Fibroblast of peridontal ligament (primary cell): ENCODE data around the gene GSG1L.

ENCODE experiments used
- DNase-seq: peaks from one replicate; pipeline ENCODE4 v3.0.0-alpha.2; 2010; ENCODE audit errors: extremely low read depth

The GSG1L gene

DNA sequence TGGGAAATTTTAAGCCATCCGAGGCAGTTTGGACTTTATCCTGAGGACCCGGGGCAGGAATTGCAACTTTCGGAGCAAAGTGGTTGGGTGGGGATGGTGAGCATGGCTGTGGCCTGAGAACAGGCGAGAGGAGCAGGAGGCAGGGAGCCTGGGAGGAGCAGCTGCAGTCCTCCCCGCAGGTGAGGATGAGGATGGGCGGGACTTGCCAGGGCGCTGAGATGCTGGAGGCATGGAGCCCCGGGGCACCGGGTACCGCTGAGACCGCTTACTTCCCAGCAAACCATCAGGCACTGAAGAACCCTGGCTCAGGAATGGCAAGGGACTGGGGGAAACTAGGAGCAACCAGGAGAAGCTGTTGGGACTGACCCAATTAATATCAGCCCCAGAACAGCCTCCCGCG lies 210.8 kb downstream of the GSG1L start:
- DNase-seq, result no peak

DNA sequence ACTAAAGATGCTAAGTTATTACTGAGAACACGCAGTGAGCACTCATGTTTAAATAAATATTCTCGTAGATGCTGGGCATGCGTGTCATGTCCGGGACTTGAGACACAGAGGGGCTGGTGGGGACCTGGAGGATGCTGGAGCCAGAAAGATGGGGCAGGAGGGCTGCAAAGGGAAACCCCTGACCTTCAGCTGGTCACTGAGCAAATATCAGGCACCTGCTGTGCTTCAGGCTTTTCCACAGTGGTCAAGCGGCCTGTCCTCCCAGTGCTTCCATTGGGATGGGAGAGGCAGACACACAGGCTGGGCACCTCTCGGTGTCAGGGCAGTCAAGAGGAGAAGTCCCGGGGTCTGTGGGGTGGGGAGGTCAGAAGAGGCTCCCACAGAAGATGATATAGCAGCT lies 211.4 kb downstream of the GSG1L start:
- DNase-seq, result no peak

DNA sequence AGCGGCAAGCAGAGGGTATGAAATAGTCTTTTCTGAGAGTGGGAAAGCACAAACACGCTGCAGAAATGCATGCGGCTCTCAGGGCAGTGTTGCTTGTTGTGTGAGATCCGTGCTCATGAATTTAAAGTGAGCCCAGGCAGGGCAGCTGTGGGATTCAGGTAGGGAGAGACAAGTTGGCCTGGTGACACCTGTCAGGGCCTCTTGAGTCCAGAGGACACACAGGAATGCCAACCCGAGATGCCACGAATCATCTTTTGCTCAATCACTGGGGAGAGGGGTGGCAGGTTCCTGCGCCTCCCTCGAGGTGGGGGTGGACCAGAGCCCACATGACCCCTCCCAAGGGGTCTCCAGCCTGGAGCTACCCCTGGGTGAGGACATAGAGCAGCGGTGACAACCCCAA lies 211.9 kb downstream of the GSG1L start:
- DNase-seq, result no peak

DNA sequence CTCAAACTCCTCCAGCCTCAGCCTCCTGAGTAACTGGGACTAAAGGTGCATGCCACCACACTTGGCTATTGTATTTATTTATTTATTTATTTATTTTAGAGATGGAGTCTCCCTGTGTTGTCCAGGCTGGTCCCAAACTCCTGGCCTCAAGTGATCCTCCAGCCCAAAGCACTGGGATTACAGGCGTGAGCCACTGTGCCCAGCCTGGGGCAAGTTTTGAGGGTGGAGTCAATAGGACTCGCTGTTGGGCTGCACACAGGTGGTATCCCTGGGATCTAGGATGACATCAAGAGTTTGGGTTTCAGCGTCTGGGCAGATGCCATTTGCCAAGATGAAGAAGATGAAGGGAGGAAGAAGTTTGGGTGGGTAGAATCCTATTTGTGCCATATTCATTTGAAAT lies 213.9 kb downstream of the GSG1L start:
- DNase-seq, result no peak

DNA sequence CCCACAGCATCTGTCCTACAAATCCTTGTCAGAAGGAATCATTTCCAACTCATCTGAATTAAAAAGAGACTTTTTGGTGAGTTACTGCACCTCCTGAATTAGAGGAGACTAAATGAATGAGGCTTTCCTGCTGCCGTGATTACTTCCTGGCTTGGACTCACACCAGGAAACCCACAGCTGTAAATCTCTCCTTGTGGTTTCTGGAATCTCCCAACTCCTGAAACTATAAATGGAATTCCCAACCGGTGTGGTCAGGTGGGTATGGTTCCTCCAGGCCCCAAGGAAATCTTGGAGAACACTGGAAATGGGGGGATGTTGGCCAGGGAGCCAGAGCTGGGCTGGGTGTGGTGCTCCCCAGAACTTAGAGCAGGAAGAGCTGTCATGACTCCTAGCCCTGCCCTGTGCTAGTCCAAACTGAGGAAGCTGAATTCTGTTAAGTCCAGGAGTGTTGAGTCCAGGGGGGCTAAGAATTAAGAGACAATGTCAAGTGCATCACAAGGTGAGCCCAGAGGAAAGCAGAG lies 216.4 kb downstream of the GSG1L start:
- DNase-seq, result no peak

DNA sequence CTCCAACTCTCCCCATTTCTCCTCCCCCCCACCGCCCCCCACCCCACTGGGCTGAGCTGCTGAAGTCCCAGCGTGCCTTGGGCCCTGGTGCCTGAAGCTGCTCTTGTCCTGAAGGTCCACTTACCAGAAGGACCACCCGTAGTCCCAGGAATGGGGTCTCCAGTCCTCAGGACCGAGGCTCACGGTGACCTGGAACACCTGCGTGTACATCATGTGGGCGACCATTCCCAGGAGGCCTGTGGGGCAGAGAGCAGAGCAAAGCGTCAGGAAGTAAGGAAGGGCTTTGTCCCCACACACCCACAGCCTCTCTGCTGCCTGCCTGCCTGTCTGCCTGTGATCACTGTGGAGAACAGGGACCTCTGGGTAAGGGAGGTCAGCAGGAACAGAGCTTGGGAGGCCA lies 218.7 kb downstream of the GSG1L start:
- no peak for DNase-seq

DNA sequence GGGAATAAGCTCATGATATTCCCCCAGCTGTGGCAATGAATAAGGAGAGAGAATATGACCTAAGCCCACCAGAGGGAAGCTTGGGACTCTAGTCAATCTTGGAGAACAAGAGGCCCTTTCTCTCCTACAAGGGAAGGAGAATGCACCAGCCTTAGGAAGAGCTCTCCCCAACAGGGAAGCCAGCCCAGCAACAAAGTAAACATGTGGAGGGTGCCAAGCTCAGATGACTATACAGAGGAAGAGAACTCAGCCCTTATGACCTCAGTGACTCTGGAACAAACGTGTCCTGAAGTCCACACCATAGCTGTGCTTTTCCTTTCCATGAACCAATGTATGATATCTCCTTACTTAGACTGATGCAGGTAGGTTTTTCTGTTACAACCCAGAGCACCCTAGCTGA lies 219.7 kb downstream of the GSG1L start:
- no peak for DNase-seq

DNA sequence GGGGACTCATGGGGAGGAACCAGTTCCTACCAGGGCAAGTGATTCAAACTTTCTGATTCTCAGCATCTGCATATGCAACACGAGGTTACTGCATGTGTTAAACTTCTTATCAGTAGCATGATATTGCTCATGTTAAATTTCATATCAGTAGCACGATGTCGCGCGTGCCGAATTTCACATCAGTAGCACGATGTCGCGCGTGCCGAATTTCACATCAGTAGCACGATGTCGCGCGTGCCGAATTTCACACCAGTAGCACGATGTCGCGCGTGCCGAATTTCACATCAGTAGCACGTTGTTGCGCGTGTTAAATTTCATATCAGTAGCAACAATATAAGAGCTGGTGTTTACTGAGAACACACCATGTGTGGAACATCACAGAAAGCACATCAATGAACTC lies 221.6 kb downstream of the GSG1L start:
- DNase-seq, result no peak

DNA sequence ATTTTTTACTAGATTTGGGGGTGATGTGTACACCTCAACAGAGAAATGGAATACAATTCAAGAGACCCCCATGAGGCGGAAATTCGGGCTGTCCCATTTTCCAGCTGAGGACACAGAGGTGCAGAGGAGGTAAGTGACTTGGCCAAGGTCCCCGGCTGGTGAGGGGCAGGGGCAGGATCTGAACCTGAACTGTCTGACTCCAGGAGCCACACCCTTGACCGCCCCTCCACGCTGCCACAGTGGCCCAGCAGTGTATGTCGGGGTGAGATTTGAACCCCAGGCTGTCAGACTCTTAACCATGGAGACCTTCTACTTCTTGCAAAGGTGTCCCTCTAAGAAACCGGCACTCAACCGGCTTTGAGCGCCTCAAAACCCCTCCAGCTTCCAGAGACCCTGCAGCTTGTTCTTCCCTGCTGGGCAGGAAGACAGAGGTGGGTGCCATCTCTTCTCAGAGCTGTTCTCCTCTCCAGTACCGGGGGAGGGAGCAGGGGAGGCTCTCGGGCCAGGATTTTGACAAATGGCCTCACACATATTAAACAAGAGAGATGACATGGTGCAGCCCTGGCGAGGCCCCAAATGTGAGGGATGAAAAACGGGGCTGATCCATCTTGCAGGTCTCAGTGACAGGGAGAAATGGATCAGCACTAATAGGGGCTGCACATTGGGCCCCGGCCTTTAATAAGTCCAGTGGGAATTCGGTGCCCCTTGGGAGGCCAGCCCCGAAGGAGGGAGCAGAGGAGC lies 222.3 kb downstream of the GSG1L start:
- DNase-seq, result no peak

DNA sequence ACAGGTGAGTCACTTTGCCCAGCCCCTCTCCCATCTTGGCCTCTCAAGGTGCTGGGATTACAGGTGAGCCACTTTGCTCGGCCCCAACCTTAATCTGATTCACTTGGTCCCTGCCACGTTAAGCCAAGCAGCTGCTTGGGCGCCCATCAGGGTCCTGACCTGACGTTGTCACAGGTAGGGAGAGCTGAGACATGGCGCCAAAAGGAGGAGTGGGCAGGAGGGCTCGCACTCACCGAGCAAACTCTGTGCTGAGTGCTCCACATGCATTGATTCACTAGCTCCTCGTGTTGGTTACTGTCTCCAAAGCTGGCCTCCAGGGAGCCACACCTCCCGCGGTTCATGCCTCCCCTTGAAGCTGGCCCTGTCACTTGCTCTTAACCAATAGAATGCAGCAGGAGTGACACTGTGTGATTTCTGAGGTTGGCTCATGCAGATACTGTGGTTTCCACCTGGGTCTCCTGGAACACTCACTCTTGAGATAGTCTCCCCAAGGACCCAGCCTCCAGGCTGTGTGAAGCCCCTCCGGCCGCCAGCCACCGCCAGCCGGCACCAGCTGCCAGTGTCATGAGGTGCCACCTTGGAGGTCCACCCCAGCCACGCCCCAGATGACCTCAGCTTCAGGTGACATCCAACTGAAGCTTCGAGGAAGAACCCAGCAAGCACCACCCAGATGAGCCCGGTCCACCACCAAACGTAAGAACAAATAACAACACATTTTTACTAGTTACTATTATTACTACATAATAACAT lies 223.0 kb downstream of the GSG1L start:
- no peak for DNase-seq

DNA sequence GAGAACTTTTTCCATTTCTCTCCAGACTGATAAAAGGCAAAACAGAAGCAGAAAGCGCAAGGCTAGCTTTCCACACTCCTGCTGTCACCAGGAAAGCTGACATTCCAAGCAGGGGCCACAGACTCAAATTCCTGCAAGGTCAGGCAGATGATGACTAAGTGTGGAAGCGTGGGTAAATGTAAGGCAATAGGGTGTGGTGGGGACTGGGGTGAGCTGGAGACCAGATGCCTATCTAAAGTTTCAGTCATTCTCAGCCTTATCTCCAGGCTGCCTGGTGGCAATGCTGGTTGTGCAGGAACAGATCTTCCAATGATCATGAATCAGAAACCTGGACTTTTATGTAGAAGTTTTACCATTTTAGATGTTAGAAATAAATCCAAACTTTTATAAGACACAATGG lies 224.1 kb downstream of the GSG1L start:
- no peak for DNase-seq

DNA sequence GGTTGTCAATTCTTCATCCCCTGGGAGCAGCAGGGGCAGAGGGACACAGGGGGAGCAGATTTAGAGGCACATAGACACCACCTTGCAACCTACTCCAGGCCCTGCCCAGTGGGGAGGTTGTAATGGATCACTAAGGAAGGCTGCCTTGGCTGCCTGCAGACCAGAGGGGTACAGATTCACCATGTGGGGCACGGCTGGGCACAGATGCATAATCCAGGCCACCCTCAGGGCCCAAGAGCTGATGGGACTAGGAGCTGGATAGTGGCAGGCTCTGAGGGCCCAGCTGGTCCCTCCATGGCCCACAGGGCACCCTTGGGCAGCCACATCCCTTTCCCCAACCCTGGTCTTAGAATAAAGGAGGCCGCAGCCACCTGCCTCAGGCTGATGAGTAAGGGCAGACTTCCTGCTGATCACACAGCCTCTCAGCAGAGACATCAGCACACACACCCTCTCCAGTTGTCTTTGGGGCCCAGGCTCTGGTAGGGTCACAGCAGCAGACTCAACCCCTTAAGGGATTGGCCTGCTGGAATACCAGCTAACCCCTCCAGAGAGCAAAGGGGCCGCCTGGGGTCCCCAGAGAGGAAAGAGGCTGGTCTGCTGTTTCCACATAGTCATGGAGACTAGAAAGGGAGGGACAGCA lies 224.9 kb downstream of the GSG1L start:
- DNase-seq, result no peak

DNA sequence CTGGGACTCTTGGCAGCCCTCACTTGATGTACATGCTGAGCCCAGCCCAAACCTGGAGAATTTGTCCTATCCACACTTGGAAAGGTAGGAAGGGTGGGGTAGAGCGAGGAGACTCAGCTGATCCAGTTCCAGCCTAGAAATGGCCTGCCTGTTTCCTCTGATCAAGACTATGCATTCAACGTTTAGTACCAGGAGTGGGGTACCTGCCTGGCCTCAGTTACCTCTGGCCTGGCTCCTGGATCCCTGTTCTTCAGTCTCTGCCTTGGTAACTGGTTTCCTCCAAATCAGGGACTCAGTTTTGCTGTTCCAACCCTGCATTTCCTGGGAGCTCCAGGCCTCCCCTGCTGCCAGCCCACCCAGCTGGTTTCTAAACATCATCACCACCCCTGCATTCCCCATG lies 233.5 kb downstream of the GSG1L start:
- no peak for DNase-seq

DNA sequence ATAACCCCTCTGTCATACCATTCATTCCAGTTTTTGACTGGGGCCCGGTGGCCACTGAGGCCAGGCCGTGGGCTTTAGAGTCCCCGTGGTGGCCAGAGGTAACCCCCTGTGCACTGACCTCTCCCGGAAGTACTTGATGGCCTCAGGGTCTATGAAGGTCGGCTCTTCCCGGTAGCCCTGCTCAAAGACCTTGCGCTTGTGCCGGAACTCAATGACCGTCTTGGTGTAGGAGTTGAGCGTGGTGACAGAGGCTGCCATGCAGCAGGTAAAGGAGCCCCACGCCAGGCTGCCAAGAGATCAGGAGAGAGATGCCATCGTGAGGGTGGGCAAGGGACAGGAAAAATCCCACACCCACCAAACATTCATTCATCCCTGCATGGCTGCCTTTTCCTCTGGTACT lies 234.8 kb downstream of the GSG1L start:
- DNase-seq, result no peak

DNA sequence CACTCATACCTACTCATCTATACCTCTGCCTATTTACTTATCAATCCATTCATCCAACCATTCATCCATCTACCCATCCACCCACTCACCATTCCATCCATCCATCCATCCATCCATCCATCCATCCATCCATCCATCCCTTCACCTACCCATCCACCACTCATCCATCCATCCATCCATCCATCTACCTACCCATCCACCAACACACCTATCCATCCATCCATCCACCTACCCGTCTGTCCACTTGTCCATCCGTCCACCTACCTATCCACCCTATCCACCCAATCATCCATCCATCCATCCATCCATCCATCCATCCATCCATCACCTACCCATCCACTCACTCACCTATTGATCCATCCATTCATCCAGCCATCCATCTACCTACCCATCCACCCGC lies 235.7 kb downstream of the GSG1L start:
- no peak for DNase-seq

DNA sequence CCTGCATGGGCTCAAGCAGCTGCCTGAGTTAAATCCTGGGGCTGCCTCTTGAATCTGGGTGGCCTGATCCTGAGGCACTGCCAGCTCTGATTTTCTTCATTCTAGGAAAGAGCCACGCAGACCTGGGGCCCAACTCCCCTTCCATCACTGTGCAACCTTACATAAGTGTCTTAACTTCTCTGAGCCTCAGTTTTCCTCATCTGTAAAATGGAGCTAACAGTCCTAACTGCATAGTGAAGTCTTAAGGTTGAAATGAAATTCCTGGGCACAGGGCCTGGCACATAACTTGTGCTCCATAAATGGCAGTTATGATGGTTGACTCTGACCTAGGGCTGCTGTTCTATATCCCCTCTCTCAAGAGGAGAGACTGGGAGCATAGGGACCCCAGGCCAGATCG lies 236.6 kb downstream of the GSG1L start:
- no peak for DNase-seq

DNA sequence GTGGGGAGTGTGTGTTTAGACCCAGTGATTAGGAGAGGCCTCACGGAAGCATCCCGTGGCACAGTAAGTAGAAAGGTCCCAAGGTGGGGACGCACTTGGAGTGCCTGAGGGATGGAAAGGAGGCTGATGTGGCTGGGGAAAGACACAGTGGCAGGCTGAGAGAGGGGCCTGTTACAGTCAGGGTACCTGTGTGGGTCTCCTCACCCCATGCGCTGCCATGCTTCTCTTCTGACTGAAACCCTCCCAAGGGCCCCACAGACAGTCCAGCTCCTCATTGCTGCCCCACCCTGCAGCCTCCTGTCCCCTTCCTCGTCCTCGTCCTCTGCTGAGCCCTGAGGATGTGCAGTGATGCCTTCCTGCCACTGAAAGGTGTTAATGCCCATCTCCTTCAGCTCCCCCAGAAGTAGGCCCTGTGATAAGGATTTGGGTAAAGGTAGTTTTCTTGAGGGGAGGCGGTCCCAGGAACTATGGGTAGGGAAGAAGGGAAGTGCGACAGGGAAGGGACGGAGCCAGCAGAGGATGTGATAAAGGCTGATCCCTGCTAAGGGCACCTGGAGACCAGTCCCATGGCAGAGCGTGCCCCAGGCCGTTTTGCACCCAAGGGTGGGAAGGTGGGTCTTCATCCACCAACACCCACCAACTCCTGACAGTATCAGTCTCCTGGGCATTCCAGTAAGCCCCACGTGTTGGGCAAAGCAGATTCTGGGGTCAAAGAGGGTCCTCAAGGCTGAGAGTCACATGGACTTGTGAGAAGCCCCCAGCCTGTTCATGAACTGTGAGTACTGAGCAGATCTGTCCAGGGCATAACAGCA lies 237.2 kb downstream of the GSG1L start:
- no peak for DNase-seq

DNA sequence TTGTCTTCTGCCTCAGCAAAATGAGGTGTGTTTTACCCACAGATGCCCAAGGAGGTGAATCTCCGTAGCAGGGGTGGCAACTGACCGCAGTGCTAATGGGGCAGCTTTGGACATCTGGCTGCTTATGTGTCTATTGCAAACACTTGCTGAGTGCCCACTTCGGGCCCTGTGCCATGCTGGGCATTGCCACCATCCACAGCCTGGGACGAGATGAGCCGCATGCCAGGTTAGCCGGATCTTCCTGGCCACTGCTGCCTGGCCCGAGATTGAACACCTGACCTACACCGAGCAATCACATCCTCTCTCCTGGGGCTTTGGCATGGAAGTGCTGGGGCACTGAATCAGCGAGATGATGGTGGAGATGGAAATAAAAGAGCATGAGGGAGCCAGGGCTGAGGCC lies 238.7 kb downstream of the GSG1L start:
- no peak for DNase-seq

DNA sequence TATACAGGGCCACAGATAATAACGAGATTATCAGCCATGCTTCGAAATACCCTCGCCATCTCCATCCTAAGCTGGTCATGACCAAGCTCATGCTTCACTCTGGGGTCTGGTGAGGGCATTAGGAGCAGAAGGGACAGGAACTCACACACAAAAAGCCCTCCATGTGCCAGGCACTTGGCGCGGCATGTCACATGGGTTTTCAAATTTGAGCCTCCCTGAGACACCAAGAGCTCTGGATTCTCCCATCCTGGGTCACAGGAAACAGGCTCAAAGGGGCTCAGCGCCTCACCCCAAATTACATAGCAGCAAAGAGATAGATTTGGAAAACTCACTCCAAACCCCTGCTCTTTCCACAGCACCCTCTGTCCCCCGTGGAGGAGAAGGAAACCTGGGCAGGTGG lies 239.5 kb downstream of the GSG1L start:
- no peak for DNase-seq

DNA sequence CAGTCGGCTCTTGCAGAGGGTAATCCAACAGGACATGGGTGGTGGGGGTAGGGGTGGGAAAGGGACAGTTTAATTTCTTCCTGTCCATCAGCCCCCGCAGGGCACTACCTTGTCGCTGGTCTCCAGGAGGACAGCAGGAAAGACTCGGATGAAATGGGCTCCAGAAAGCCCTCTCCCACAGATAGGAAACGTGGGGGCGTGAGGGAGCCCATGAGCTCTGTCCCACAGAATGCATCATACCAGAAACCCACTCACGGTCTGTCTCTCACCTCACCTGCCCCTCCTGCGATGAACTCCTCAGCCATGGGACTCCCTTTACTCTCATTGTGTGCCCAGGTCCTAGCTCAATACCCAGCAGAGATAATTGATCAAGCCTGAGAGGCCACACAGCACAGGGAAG lies 240.1 kb downstream of the GSG1L start:
- DNase-seq, result no peak

DNA sequence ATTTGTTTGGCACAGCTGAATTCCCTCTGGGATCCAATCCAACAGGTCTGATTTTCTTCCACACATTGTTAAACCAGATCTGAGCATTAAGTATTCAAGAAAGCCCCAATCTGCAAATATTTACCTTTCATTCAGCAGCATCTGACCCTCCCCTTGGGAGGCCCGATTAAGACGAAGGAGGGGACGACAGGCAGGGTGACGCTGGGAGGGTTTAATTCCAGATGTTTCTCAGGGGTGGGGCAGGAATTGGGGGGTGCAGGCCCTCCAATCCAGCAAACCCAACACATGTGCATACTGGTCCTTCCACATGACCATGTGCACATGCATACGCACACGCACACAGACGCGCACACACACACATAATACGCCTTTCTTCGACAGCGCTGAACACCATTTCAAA lies 240.5 kb downstream of the GSG1L start:
- no peak for DNase-seq

DNA sequence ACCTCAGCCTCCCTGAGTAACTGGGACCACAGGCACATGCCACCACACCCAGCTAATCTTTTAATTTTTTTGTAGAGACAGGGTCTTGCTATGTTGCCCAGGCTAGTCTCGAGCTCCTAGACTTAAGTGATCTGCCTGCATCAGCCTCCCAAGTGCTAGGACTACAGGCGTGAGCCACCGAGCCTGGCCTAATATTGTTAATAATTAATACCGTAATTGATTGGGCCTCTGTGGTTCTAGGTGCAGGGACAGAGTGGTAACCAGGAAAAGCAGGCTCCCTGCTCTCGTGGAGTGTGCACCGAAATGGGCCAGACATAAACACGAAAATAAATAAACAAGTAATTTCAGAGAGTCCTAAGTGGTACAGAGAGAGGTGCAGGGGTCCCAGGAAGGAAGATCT lies 241.0 kb downstream of the GSG1L start:
- DNase-seq, result no peak
